Activated naive CD8-positive, alpha-beta T cell treated with anti-CD3 and anti-CD28 coated beads for 36 hours (primary cell): ENCODE results near the gene TAC4. TPM values are rescaled to one million over a fixed set of nuclear protein-coding genes. Genes with fewer than 3 reads are reported as not detected.

Source experiments
- DNase-seq: peaks from one replicate; pipeline ENCODE4 v3.0.0; 2021
- H3K27ac Mint-ChIP-seq: one replicate; pipeline ENCODE4 v1.8.0; 2022; ENCODE audit warnings: mild to moderate bottlenecking, moderate library complexity, mixed read lengths
- H3K27me3 Mint-ChIP-seq: one replicate; pipeline ENCODE4 v1.8.0; 2022; ENCODE audit warnings: mild to moderate bottlenecking, mixed read lengths
- H3K36me3 Mint-ChIP-seq: one replicate; pipeline ENCODE4 v1.8.0; 2021; ENCODE audit warnings: mild to moderate bottlenecking, mixed read lengths
- H3K4me1 Mint-ChIP-seq: one replicate; pipeline ENCODE4 v1.8.0; 2021; ENCODE audit warnings: mixed read lengths
- H3K4me3 Mint-ChIP-seq: one replicate; pipeline ENCODE4 v1.8.0; 2022; ENCODE audit warnings: mild to moderate bottlenecking, moderate library complexity, mixed read lengths
- H3K9me3 Mint-ChIP-seq: one replicate; pipeline ENCODE4 v1.8.0; 2022; ENCODE audit warnings: mixed read lengths
- total RNA-seq, 2 experiments: library from RNA; stranded (reverse); gene quantifications; one replicate each; pipeline ENCODE4 v1.2.3, GENCODE V29; 2021

TAC4 gene, protein sequence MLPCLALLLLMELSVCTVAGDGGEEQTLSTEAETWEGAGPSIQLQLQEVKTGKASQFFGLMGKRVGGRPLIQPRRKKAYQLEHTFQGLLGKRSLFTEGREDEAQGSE
- not detected for total RNA-seq

DNA sequence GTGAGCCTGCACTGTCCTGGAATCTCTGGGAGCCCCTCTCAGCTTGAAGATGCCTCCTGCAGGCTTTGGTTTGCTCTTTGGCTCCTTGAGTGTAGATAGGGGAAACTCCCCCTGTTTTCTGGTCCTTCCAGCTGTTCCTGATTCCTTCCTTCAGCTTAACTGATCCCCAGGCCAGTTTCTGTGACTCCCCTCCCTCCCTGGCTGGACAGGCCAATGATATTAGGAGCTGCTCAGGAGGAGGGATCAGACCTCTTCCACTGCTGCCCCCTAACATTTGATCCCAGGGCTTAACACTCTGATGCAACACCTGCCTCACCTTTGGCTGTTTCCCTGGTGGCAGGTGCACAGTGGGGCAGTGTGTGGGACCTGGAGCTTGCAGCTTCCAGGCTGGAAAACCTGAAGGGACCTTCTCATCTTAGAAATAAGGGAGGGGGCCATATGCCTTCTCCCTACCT lies at the start of gene TAC4:
TAC4 (minus strand) TSS at position 51 of the 455 bp plus-strand sequence. CDS start 52 bp downstream, outside the sequence.
- Mint-ChIP-seq H3K4me3 (no peak within 1 kb of the TSS), H3K4me1 (peaks cover 16% of the 10 kb centered on the region), H3K27me3 (no peaks in the 10 kb centered on the region), H3K27ac (no peak within 1 kb of the TSS), H3K36me3 (no peaks in the 10 kb centered on the region), H3K9me3 (no peaks in the 10 kb centered on the region)
- no peak for DNase-seq

DNA sequence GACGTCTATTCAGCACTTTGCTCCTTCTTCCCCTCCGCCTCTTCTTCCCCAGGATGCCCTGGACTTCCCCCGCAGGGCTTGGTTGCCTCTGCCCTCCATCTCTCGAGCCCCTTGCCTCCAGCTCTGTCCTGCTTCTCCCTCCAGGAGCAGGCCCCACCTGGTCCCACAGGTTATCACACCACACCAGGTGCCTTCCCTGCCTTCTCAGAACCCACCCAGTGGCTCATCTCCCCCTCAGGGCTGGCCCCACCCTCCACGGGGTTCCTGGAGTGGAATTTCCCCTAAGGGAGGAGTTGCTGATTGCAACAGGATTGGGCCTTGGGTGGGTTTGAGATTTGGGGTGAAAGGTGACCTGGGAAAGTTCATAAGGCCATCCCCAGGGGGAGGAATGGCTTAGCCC lies 49.0 kb upstream of the TAC4 start:
- no peak overlapping the region for H3K27ac Mint-ChIP-seq
- no peaks in the 10 kb centered on the region for H3K36me3 Mint-ChIP-seq
- no peak overlapping the region for H3K4me3 Mint-ChIP-seq
- H3K27me3 Mint-ChIP-seq, result peaks cover 83% of the 10 kb centered on the region
- no peaks in the 10 kb centered on the region for H3K9me3 Mint-ChIP-seq
- DNase-seq, result no peak
- no peaks in the 10 kb centered on the region for H3K4me1 Mint-ChIP-seq

DNA sequence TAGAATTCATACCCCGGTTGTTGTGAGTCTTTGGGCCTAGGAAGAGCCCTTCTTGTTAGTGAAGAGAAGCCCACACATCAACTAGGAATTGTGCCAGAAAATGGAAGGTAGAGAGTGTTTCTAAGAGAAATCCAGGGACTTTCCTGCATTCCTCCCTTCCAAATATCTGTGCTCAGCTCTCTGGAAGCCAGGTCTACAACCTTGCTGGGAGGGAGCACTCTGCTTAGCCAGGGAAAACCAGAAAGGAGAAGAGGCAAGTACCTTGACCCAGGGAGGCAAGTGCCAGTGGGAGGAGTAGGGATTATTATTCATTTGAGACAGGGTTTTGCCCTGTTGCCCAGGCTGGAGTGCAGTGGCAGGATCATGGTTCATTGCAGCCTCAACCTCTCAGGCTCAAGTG lies 48.4 kb upstream of the TAC4 start:
- H3K27ac Mint-ChIP-seq, result no peak overlapping the region
- H3K27me3 Mint-ChIP-seq, result peaks cover 84% of the 10 kb centered on the region
- DNase-seq, result no peak
- H3K9me3 Mint-ChIP-seq, result no peaks in the 10 kb centered on the region
- H3K36me3 Mint-ChIP-seq, result no peaks in the 10 kb centered on the region
- no peak overlapping the region for H3K4me3 Mint-ChIP-seq
- H3K4me1 Mint-ChIP-seq, result no peaks in the 10 kb centered on the region

DNA sequence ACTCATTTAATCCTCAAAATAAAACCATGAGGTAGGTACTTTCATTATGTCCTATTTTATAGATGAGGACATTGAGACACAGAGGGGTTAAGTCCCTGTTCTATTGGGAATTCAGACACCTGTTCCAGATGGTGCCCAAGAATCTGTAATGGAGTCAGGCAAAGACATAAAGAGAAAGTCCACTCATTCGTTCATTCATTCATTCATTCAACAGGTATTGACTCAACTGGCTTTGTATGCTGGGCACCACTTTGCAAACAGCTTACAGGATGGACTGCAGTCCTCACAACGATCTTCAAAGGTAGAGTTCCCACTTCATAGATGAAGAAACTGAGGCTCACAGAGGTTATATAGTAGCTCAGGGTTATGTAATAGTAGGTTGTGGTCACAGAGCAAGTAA lies 47.9 kb upstream of the TAC4 start:
- H3K36me3 Mint-ChIP-seq, result no peaks in the 10 kb centered on the region
- H3K9me3 Mint-ChIP-seq, result no peaks in the 10 kb centered on the region
- H3K27me3 Mint-ChIP-seq, result peaks cover 84% of the 10 kb centered on the region
- no peaks in the 10 kb centered on the region for H3K4me1 Mint-ChIP-seq
- H3K27ac Mint-ChIP-seq, result no peak overlapping the region
- H3K4me3 Mint-ChIP-seq, result no peak overlapping the region
- no peak for DNase-seq

DNA sequence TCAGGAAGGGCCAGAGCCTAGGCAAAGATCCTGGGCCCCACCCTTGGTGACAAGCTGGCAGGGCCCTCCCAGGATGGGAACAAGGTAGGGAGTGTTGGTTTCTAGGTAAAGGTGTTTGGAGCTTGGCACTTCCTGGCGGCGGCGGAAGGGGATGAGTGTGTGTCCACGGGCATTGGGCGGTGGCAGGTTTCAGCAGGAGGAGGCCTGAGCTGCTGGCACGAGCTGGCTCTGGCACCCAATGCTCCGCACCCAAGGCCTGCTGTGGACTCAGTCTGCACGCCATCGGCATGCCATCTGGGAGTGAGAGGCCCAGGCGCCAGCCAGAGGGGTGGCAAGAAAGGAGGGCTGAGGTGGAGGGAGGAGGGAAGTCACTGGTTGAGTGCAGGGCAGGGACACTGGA lies 46.9 kb upstream of the TAC4 start:
- Mint-ChIP-seq H3K9me3 (no peaks in the 10 kb centered on the region), H3K27ac (no peak overlapping the region), H3K36me3 (no peaks in the 10 kb centered on the region), H3K4me3 (no peak overlapping the region), H3K4me1 (no peaks in the 10 kb centered on the region), H3K27me3 (peaks cover 81% of the 10 kb centered on the region)
- DNase-seq, result no peak

DNA sequence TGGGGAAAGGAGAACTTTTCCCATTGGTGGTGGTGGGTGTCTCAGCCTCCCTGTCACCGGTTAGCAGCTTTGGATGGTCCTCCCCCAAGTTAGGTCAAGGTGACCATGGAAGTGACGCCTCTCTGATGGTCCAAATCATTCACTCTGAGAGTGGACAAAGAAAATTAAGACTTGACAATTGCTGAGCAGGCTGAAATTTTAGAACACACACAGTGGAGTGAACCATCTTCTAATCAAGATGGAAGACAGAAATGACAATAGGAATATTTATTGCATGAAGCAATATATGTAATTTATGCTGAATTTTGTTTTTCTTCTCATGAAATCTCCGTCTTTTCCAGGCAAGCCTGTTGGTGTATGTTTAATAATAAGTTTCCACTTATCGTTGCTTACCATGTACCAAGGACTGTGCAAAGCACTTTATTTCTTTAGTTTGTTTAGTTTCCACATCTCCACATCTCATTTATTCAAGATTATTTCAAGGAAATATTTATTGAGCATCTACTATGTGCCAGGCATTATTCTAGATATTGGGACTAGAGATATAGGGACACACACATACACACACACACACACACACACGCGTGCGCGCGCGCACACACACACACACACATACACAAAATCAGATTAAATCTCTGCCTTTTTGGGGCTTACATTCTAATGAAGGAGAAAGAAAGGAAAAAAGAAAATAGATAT lies 44.0 kb upstream of the TAC4 start:
- DNase-seq, result no peak
- Mint-ChIP-seq H3K36me3 (no peaks in the 10 kb centered on the region), H3K4me3 (no peak overlapping the region), H3K27me3 (peaks cover 71% of the 10 kb centered on the region), H3K27ac (no peak overlapping the region), H3K9me3 (no peaks in the 10 kb centered on the region), H3K4me1 (no peaks in the 10 kb centered on the region)

DNA sequence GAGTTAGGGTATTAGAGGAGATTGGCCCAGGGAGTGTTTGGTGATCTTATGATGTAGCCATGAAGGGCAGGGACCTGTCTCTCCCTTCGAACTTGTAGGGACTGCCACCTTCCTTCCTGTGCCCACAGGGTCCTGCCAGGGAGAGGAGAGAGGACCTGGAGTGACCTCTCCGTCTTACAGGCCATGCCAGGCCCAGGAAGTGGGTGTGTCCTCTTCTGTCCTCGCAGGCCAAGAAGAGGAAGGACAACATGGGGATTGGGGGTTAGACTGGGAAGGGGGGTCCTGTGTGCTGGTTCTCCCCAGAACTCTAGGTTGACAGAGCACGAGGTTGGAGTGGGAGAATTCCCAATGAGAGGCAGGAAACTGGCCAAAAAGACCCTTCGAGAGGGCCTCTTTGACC lies 43.4 kb upstream of the TAC4 start:
- no peak for DNase-seq
- no peaks in the 10 kb centered on the region for H3K36me3 Mint-ChIP-seq
- H3K27me3 Mint-ChIP-seq, result peaks cover 68% of the 10 kb centered on the region
- no peak overlapping the region for H3K4me3 Mint-ChIP-seq
- H3K4me1 Mint-ChIP-seq, result no peaks in the 10 kb centered on the region
- H3K27ac Mint-ChIP-seq, result no peak overlapping the region
- no peaks in the 10 kb centered on the region for H3K9me3 Mint-ChIP-seq

DNA sequence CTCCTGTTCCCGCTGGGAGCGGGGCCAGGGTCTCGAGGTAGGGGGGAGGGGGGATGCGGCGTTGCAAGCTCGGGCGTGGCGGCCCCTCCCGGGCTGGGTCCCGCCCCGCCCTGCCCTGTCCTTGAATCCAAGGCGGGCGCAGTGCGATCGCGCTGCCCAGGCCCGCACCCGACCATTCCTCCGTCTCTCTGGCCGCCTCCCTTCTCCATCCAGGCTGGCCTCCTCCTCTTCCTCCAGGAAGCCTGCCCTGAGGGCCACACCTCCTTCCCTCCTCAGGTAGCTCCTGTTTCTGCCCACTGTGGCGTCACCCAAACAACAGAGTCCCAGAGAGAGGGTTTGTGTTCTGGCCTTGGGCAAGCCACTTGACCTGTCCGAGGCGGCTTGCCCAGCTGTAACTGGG lies 43.0 kb upstream of the TAC4 start:
- H3K4me3 Mint-ChIP-seq, result no peak overlapping the region
- DNase-seq, result no peak
- H3K9me3 Mint-ChIP-seq, result no peaks in the 10 kb centered on the region
- H3K4me1 Mint-ChIP-seq, result no peaks in the 10 kb centered on the region
- peaks cover 64% of the 10 kb centered on the region for H3K27me3 Mint-ChIP-seq
- H3K27ac Mint-ChIP-seq, result no peak overlapping the region
- no peaks in the 10 kb centered on the region for H3K36me3 Mint-ChIP-seq

DNA sequence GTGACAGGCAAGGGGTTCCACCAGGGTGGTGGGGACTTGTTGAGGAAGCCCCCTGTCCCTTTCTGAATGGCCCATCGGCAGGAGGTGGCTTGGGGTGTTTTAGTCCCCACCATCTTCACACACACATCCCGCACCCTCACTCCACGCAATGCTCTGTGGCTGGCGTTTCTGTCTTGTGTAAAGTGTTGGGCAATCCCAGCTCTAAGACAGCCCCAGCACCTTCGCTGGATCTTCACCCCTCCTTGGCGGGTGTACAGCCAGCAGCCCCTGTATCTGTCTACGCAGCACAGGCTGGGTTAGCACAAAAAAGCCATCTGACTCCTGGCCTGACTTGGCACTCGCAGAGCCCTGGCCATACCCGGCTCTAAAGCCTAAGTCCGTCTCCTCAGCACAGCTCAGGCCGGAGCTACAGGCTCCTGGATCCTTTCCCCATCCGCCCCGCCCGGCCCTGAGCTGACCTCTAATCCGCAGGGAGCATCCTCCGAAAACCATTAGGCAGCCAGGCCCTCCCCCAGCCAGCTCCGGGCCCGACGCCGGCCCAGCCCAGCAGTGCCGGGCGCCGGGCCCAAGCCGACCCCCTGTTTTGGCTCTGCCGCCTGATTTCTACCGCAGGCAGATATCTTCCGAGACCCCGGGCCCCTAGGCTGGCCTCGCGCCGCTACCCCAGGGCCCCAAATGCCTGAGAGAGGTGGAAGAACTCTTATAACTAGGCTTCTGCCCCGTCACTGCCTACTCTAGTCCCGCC lies 42.4 kb upstream of the TAC4 start:
- H3K4me1 Mint-ChIP-seq, result no peaks in the 10 kb centered on the region
- H3K9me3 Mint-ChIP-seq, result no peaks in the 10 kb centered on the region
- no peak for DNase-seq
- H3K27ac Mint-ChIP-seq, result no peak overlapping the region
- peaks cover 58% of the 10 kb centered on the region for H3K27me3 Mint-ChIP-seq
- H3K36me3 Mint-ChIP-seq, result no peaks in the 10 kb centered on the region
- H3K4me3 Mint-ChIP-seq, result no peak overlapping the region

DNA sequence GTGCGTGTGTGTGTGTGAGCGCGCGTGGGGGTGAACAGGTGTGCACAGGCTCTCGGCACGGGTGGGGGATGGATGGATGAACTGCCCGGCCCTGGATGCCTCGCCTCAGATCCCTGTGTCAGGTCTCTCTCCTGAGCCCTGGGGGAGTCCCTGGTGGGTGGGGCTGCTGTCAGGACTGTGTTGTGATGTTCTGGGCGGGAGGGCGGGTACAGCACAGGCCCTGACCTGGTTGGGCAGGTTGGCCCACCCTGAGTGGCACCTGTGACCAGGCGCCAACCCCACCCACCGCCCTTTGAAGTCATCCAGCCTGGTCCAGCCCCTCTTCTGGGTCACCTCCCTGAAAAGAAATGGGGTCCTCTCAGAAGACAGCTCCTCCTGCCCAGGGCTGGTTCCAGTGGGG lies 41.6 kb upstream of the TAC4 start:
- H3K36me3 Mint-ChIP-seq, result no peaks in the 10 kb centered on the region
- no peak for DNase-seq
- H3K4me1 Mint-ChIP-seq, result no peaks in the 10 kb centered on the region
- H3K27ac Mint-ChIP-seq, result no peak overlapping the region
- no peak overlapping the region for H3K4me3 Mint-ChIP-seq
- H3K27me3 Mint-ChIP-seq, result peaks cover 50% of the 10 kb centered on the region
- no peaks in the 10 kb centered on the region for H3K9me3 Mint-ChIP-seq

DNA sequence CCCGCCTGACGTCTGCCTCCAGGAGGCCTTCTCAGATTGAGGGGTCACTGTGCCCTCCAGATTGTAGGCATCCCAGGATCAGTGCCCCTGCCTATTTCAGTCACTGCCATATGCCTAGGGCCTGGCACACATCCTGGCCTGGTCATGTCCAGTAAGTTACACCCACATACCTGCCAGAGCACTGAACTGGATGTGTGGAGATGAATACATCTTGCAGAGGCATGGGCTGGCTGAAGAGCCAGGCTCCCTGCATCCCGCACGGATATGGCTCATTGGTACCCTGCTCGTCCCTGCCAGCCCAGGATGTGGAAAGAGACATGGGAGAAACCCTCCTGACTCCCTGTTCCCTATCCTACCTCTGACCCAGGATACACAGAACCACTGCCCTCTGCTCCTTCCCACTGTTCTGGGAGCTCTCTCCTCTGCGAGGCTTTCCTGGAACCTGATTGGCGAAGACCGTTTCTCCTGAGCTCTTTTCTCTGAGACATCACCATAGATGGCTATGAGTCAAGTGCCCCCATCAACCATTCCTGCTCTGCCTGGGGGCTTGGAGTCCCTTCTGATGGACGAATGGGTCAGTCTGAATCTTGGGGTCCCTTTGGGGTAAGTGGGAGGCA lies 40.0 kb upstream of the TAC4 start:
- H3K4me3 Mint-ChIP-seq, result no peak overlapping the region
- H3K27me3 Mint-ChIP-seq, result peaks cover 41% of the 10 kb centered on the region
- DNase-seq, result no peak
- H3K36me3 Mint-ChIP-seq, result no peaks in the 10 kb centered on the region
- H3K9me3 Mint-ChIP-seq, result no peaks in the 10 kb centered on the region
- no peaks in the 10 kb centered on the region for H3K4me1 Mint-ChIP-seq
- H3K27ac Mint-ChIP-seq, result no peak overlapping the region

DNA sequence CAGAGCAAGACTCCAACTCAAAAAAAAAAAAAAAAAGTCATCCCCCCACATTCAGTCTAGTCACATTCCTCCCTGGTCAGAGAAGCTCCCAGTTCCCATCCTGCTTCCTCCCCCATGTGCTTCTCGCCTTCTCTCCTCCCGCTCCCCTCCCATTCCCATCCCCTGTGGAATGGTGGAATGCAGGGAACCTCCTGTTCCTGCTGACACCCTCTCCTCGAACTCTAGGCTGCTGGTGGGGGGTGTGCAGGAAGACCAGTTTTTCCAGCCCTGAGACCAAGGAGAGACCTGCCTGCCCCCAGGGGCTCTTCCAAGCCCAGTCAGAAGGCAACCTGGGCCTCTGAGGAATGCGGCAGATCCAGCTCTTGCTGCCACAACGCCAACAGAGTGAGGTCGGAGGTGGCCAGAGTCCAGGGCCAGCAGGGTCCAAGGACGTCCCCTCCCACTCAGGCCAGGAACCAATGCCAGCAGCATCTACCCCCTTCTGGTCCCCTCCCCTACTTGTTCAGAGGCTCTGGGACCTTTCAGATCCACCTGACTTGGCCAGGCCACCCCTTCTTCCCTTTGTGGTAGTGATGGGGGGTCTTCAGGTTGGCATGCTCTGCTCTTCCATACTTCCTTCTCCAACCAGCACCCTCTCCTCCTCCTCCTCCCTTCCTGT lies 39.3 kb upstream of the TAC4 start:
- Mint-ChIP-seq H3K36me3 (no peaks in the 10 kb centered on the region), H3K27ac (no peak overlapping the region), H3K27me3 (peaks cover 40% of the 10 kb centered on the region), H3K4me1 (no peaks in the 10 kb centered on the region), H3K9me3 (no peaks in the 10 kb centered on the region), H3K4me3 (no peak overlapping the region)
- DNase-seq, result no peak

DNA sequence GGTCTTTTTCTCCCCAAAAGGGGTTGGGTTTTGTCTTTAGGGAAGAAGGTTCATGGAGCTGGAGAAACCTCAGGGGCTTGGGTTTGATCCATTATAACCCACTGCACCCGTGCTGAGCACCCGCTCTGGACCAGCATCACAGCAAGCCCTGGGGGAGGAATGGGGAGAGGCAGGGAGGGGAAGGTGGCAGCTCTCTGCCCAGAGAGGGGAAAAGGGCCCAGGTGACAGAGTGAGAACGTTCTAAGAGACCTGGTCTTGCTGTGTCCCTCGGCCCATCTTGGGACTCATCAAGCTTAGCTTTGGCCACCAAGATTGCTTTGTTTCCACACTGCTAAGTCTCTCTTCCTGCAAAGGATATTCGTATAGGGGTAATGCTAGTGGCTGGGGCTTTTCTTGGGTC lies 38.2 kb upstream of the TAC4 start:
- Mint-ChIP-seq H3K9me3 (no peaks in the 10 kb centered on the region), H3K27me3 (peaks cover 34% of the 10 kb centered on the region), H3K36me3 (no peaks in the 10 kb centered on the region), H3K4me1 (no peaks in the 10 kb centered on the region), H3K4me3 (no peak overlapping the region), H3K27ac (no peak overlapping the region)
- DNase-seq, result no peak

DNA sequence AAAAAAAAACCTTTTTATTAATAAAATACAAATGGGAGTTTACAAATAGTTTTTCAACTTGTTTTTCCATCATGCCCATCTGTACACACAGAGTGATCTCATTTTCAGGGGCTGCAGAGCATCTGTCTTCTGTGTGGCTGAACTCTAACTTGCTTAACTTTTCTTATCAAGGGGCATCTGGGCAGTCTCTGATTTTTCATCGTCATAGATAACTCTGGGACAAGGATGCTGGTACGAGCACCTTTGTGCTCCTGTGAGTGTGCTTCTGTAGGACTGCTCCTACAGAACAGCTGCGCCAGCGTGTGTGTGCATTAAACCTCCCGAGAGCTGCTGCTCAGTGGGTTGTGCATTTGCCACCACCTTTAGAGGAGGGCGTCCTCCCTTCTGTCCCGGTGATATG lies 34.6 kb upstream of the TAC4 start:
- peaks cover 44% of the 10 kb centered on the region for H3K27me3 Mint-ChIP-seq
- no peak overlapping the region for H3K4me3 Mint-ChIP-seq

DNA sequence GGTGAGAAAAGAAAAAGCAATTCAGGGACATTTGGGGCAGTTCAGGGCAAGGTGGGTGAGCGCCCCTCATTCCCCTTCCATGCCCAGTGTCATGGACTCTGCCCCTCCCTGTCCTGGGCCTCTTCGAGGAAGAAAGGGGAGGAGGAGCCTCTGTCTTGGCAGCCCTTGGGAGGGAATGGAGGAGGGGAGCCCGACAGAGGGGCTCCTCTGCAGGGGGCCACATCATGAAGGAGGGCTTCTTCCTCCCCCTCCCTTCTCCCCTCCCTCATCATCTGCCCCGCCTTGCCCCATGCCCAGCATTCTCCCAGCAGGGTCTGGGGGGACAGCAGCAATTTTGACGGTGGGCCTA lies 33.2 kb upstream of the TAC4 start:
- Mint-ChIP-seq H3K36me3 (no peaks in the 10 kb centered on the region), H3K27me3 (peaks cover 44% of the 10 kb centered on the region), H3K4me3 (no peak overlapping the region), H3K27ac (no peak overlapping the region), H3K4me1 (peaks cover 4% of the 10 kb centered on the region), H3K9me3 (no peaks in the 10 kb centered on the region)
- no peak for DNase-seq

More for the DNA sequence above, 34.6 kb upstream of the TAC4 start:
- DNase-seq, result no peak
- Mint-ChIP-seq H3K36me3 (no peaks in the 10 kb centered on the region), H3K9me3 (no peaks in the 10 kb centered on the region), H3K4me1 (peaks cover 4% of the 10 kb centered on the region), H3K27ac (no peak overlapping the region)
